ENCODE measurements around the gene HLA-C.
"Not testable (repeated sequence)": the region's sequence is repeated elsewhere in the genome, so short reads cannot be mapped to it uniquely, and the experiment has no call there.

Gene HLA-C

GRCh38 chr6:31271641-31272357 lies at the start of gene HLA-C:
TSS of gene HLA-C (minus strand) at chr6:31272092. CDS start at chr6:31272071, 21 bp downstream.
- peak; percentile 76 to 88 for DNase-seq

GRCh38 chr6:31321005-31321707 lies 49.3 kb upstream of the HLA-C start:
- no peak for DNase-seq

DNA sequence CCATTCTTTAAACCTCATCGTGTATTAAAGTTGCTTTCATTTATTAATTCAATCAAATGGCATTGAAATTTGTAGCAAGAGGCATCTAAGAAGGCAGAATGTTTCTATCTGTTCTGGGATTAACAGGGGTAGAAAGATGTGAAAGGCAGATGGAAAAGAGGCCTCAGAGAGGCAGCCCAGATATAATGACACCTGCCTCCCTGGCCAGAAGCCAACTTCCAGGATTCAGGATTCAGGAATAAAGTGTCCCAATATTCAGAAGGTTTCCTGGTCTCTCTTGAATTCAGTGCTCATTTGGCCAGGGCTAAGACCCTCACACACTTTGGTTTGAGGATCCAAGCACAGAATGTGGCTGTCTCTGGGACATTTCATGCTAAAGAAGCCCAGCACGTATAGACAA lies 45.1 kb upstream of the HLA-C start:
- DNase-seq = no peak

- no peak for DNase-seq
Measured at GRCh38 chr6:31309641-31310040, 37.7 kb upstream of the HLA-C start.

- no peak for DNase-seq
Measured at GRCh38 chr6:31308845-31309175, 36.9 kb upstream of the HLA-C start.

DNA sequence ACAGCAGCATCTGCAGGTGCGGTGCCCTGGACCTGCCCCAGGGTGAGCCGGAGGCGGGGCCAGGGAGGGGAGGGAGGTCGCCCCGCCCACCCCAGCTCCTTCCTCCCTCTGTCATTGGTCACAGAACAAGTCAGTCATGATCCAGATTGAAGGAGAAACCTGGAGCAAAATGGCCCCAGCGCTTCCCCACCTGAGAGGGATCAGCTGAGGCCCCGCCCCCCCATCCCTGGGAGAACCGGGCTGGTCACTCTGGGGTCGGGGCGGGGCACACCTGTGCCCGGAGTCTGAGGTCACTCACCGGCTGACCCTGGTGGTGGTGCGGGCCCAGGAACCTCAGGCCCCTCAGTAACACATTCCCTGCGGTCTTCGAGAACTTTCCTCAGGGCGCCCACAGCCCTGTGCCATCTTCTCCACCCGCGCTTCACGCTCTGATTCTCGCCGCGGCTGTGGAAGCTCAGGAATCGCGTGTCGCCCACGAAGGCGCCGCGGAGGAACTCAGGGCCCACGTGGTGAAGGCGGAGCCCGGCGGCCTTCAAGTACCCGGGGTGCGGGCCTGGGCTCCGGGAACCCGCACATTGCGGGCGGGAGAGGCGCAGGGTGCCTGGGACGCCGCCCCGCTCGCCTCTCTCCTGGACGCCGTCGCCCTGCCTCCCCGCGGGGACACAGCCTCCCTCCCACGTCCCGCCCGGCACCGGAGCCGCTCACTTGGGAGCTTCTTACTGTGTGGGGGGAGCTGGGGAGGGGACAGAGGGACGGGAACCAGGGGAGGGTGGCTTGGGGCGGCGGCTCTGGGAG lies 36.4 kb upstream of the HLA-C start:
- no peak for DNase-seq

DNA sequence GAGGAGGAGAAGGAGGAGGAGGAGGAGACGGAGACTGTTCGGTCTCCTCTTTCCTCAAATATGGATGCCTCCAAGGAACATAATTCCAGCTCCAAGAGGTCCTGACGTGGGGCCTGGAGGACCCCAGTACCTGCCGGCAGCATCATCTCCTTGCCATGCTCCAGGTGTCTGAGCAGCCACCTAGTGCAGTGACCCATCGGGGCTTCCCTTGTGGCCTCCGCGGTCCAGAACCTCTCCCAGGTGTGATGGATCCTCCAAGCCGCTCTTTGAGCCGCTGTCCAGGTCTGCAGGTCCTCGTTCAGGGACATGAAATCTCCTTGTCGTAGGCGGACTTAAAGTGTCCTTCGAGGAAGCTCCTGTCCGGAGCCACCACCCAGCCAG lies 35.8 kb upstream of the HLA-C start:
- no peak for DNase-seq

- DNase-seq = no peak
Measured at GRCh38 chr6:31305703-31306219, 33.9 kb upstream of the HLA-C start.

DNA sequence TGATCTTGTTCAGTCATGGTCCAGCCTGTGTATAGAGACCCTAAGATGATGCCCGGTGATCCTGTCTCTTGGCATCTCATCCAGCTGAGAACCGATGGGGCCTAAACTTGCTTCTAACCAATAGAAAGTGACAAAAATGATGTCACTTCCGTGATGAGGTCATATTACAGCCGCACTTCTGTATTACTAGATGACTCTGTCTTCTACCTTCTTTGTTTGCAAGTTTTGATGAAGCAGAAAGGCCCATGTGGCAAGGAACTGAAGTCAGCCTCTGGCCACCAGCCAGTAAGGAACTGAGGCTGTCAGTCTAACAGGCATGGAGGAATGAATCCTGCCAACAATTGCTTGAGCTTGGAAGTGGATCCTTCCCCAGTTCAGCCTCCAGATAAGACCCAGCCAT lies 32.8 kb upstream of the HLA-C start:
- DNase-seq = no peak

DNA sequence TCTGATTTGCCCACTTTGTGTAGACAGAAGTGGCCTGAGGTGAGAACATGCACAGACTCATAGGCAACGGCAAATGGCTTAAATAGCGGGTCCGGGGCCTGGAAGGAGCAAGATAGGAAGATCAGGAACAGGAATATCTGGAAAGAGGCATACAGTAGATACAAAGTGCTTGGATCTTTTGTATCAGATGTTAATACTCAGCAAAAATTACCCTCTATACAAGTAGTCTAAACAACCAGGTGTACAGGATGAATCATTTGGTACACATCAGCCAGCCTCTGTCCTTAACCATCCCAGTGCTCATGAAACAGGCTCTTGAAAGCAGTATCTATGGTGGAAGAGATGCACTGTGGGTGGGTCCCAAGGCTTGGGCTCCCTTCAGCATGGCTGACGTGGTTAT lies 28.9 kb upstream of the HLA-C start:
- no peak for DNase-seq

GRCh38 chr6:31299947-31300346 lies 28.1 kb upstream of the HLA-C start:
- no peak for DNase-seq

GRCh38 chr6:31299511-31299910 lies 27.6 kb upstream of the HLA-C start:
- DNase-seq = no peak

- no peak for DNase-seq
Measured at GRCh38 chr6:31294056-31294455, 22.2 kb upstream of the HLA-C start.

DNA sequence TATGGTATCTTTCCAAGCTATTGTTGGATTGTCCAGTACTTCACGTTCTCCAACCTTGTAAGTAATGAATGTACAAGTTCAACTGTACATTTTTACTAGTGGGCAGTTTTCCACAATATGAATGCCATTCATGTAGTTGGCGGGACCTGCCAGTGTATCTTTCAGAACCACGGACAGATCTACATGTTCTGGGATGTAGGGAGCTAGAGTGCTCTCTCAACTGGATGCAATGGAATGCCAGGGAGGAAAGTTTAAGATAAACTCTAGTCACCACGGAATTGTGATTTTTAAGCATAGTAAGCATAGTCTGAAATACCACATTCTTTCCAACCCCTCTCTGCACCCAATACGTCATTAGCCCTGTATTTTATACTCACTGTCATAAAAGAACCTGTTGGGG lies 21.5 kb upstream of the HLA-C start:
- no peak for DNase-seq

- DNase-seq = no peak
Measured at GRCh38 chr6:31289788-31290187, 17.9 kb upstream of the HLA-C start.

DNA sequence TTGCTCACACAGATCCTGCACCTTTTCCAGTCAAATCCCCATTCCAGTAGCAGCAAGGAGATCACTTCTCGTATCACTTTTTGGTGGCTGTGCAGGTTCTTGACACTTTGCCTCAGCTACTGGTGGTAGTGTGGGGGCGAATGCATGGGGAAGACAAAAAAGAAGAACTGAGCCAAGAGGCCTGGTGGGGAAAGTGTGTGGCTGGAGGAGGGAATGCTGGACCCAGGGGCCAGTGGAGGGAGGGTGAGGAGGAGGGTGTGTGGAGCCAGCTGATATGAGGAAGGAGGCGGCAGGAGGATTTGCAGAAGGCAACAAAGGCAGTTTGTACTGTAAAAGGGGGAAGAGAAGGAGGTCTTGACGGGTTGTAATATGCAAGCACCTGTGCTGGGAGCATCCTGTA lies 15.7 kb upstream of the HLA-C start:
- DNase-seq = no peak

- DNase-seq = no peak
Measured at GRCh38 chr6:31285982-31286381, 14.1 kb upstream of the HLA-C start.

DNA sequence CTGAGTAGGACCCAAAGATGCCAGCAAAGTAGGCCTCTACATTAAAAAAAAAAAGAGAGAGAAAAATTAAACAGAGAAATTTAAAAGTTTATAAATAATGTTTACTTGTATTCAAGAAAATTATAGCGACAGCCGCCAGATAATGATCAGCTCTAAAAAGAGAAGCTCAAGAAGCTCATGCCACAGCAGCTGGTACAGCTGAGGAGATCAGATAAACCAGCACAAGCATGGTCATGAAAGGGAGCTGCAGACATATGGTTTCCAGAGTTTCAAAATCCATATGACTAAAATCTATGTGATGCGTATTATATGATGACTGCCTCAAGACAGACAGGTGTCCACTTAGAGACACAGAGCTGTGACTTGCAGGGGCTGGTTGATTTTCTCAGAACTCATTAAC lies 13.6 kb upstream of the HLA-C start:
- DNase-seq = peak in 1 of 2 donors; percentile 68

GRCh38 chr6:31279647-31280046 lies 7.8 kb upstream of the HLA-C start:
- DNase-seq = not testable (repeated sequence)

GRCh38 chr6:31272836-31273626 lies 1.1 kb upstream of the HLA-C start:
- no peak for DNase-seq

- DNase-seq = no peak
Measured at GRCh38 chr6:31272436-31272835, 544 bp upstream of the HLA-C start.

GRCh38 chr6:31270788-31271640 lies 878 bp downstream of the HLA-C start:
- peak; percentile 49 to 76 for DNase-seq

Data from bone marrow (tissue), 2 donors.